GM10248 (cell line): ENCODE results near the gene CD19.

Experiments used
- CTCF ChIA-PET: fragments of 300-600 bp; sonication (Branson Sonifier 250); formaldehyde crosslinking; extraction: SDS; loops from one replicate; lab custom pipeline; 2021; ENCODE audit warnings: antibody characterized with exemption; lab: Yijun Ruan, JAX
- POLR2A ChIA-PET: fragments of 350-650 bp; sonication (Branson Sonifier 250); formaldehyde crosslinking; extraction: SDS; loops from one replicate; lab custom pipeline; 2020; ENCODE audit warnings: antibody characterized with exemption; lab: Yijun Ruan, JAX
- DNase-seq: peaks from one replicate; pipeline ENCODE4 v3.0.0; 2012; ENCODE audit errors: extremely low spot score
- TF ChIP-seq, protein P1 (sequence below): IDR thresholded peaks from 2 replicates; pipeline ENCODE4 v1.5.1; 2012; ENCODE audit warnings: mild to moderate bottlenecking, low read depth; ENCODE audit errors: extremely low read depth, missing control alignments, control extremely low read depth

The CD19 gene

DNA sequence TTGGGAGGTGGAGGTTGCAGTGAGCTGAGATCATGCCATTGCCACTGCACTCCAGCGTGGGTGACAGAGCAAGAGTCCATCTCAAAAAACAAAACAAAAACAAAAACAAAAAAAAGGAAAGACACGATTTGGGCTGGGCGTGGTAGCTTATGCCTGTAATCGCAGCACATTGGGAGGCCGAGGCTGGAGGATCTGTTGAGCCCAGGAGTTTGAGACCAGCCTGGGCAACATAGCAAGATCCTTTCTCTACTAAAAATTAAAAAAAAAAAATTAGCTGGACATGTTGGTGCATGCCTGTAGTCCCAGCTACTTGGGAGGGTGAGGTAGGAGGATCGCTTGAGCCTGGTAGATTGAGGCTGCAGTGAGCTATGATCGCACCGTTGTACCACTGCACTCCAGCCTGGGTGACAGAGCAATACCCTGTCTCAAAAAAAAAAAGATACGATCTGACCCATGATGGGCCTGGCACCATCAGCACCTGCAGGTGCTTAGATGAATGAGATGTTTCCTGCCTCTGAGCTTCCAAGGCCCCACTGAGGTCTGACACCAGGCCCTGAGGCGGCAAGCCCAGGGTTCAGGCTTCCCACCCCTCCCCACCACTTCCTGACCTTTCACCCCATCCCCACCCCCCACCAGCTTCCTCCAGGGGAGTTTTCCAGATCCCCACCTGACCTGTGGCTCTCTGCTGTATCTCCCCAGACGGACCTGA lies 31.7 kb upstream of the CD19 start:
- DNase-seq: no peak
- POLR2A ChIA-PET: interaction anchor here (0.6 kb wide), 2 partner anchors 15 to 85 kb away, joined by 4 to 5 read pairs; partner anchors contain the start of gene LAT

DNA sequence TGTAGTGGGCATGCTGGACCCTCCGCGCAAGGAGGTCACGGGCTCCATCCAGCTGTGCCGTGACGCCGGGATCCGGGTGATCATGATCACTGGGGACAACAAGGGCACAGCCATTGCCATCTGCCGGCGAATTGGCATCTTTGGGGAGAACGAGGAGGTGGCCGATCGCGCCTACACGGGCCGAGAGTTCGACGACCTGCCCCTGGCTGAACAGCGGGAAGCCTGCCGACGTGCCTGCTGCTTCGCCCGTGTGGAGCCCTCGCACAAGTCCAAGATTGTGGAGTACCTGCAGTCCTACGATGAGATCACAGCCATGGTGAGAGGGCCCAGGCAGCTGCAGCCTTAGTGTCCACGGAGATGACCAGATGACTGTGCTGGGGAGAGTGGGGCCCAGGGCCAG lies 31.2 kb upstream of the CD19 start:
- ChIA-PET POLR2A (interaction anchor here (0.6 kb wide), 1 partner anchor 84 kb away, joined by 4 read pairs; the partner anchor contains the start of gene LAT), CTCF (interaction anchor here (1.4 kb wide), 1 partner anchor 45 kb away, joined by 3 read pairs; no protein-coding TSS in a partner anchor)
- TF ChIP-seq, protein P1, sequence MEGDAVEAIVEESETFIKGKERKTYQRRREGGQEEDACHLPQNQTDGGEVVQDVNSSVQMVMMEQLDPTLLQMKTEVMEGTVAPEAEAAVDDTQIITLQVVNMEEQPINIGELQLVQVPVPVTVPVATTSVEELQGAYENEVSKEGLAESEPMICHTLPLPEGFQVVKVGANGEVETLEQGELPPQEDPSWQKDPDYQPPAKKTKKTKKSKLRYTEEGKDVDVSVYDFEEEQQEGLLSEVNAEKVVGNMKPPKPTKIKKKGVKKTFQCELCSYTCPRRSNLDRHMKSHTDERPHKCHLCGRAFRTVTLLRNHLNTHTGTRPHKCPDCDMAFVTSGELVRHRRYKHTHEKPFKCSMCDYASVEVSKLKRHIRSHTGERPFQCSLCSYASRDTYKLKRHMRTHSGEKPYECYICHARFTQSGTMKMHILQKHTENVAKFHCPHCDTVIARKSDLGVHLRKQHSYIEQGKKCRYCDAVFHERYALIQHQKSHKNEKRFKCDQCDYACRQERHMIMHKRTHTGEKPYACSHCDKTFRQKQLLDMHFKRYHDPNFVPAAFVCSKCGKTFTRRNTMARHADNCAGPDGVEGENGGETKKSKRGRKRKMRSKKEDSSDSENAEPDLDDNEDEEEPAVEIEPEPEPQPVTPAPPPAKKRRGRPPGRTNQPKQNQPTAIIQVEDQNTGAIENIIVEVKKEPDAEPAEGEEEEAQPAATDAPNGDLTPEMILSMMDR: no peak
- DNase-seq: no peak

More for the DNA sequence above, 31.7 kb upstream of the CD19 start:
- CTCF ChIA-PET: interaction anchor here (1.4 kb wide), 1 partner anchor 45 kb away, joined by 3 read pairs; no protein-coding TSS in a partner anchor
- TF ChIP-seq, protein P1: no peak

DNA sequence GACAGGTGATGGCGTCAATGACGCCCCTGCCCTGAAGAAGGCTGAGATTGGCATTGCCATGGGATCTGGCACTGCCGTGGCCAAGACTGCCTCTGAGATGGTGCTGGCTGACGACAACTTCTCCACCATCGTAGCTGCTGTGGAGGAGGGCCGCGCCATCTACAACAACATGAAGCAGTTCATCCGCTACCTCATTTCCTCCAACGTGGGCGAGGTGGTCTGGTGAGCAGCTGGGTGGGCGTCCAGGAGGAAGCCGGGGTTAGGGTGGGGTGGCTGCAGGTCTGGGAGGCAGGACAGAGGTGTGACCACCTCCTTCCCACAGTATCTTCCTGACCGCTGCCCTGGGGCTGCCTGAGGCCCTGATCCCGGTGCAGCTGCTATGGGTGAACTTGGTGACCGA lies 29.9 kb upstream of the CD19 start:
- no peak for DNase-seq
- TF ChIP-seq, protein P1: no peak
- ChIA-PET CTCF (no interaction called here), POLR2A (no interaction called here)

- ChIA-PET POLR2A (interaction anchor here (0.7 kb wide), 1 partner anchor 12 kb away, joined by 3 read pairs; no protein-coding TSS in a partner anchor), CTCF (no interaction called here)
- DNase-seq: no peak
- TF ChIP-seq, protein P1: no peak
Observed at GRCh38 chr16:28902909-28903308, 28.9 kb upstream of the CD19 start.

- ChIA-PET CTCF (no interaction called here), POLR2A (no interaction called here)
- no peak for DNase-seq
- TF ChIP-seq, protein P1: no peak
Observed at GRCh38 chr16:28903344-28904042, 28.3 kb upstream of the CD19 start.

DNA sequence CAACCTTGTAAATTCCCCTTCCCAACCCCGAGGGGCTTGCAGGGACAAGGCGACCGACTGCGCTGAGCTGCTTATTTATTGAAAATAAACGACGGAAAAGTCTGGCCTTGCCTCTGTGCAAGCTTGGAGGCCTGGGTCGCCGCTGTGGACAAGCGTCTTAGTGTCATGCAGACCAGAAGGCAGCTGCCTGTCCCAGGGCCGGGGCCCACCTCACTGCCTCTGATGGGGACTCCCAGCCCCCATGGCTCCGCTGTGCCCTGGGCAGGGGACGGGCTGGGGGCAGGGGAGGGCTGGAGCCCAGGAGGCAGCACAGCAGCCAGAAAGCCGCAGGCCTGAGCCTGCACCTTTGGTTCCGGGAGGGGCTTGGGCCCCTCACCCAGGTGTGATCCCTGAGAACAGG lies 27.4 kb upstream of the CD19 start:
- TF ChIP-seq, protein P1: no peak
- no peak for DNase-seq
- ChIA-PET CTCF (no interaction called here), POLR2A (no interaction called here)
